ENCODE results near the gene CD300LG. TPM values are rescaled to one million over a fixed set of nuclear protein-coding genes. Genes with fewer than 3 reads are reported as not detected.
"Not testable (repeated sequence)": the region's sequence is repeated elsewhere in the genome, so short reads cannot be mapped to it uniquely, and the experiment has no call there.

Gene CD300LG, protein sequence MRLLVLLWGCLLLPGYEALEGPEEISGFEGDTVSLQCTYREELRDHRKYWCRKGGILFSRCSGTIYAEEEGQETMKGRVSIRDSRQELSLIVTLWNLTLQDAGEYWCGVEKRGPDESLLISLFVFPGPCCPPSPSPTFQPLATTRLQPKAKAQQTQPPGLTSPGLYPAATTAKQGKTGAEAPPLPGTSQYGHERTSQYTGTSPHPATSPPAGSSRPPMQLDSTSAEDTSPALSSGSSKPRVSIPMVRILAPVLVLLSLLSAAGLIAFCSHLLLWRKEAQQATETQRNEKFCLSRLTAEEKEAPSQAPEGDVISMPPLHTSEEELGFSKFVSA
- total RNA-seq (ENCODE audit: unreplicated experiment): 5.4 TPM
- long read RNA-seq, partial matches to known transcripts: 0 of 3 reads
- long read RNA-seq, other reads (novel, unspliced or antisense): 3 of 3 reads

GRCh38 chr17:43846963-43847371, at the start of gene CD300LG:
Gene CD300LG, plus strand, starts transcription at chr17:43847176. Its CDS starts 41 bp downstream, at chr17:43847217.
- H3K4me3 Mint-ChIP-seq (ENCODE audit: unreplicated experiment): no peak within 1 kb of the TSS
- no peaks in the 10 kb centered on the region for H3K9me3 Mint-ChIP-seq (ENCODE audit: unreplicated experiment)
- H3K4me1 Mint-ChIP-seq (ENCODE audit: unreplicated experiment): peaks cover 8% of the 10 kb centered on the region
- no peak within 1 kb of the TSS for H3K27ac Mint-ChIP-seq (ENCODE audit: unreplicated experiment)
- TF ChIP-seq, protein P1, sequence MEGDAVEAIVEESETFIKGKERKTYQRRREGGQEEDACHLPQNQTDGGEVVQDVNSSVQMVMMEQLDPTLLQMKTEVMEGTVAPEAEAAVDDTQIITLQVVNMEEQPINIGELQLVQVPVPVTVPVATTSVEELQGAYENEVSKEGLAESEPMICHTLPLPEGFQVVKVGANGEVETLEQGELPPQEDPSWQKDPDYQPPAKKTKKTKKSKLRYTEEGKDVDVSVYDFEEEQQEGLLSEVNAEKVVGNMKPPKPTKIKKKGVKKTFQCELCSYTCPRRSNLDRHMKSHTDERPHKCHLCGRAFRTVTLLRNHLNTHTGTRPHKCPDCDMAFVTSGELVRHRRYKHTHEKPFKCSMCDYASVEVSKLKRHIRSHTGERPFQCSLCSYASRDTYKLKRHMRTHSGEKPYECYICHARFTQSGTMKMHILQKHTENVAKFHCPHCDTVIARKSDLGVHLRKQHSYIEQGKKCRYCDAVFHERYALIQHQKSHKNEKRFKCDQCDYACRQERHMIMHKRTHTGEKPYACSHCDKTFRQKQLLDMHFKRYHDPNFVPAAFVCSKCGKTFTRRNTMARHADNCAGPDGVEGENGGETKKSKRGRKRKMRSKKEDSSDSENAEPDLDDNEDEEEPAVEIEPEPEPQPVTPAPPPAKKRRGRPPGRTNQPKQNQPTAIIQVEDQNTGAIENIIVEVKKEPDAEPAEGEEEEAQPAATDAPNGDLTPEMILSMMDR (IDR thresholded peaks at IDR 0.05; ENCODE audit: unreplicated experiment): no peak
- no peaks in the 10 kb centered on the region for H3K36me3 Mint-ChIP-seq (ENCODE audit: low read depth, unreplicated experiment)
- peaks cover 7% of the 10 kb centered on the region for H3K27me3 Mint-ChIP-seq (ENCODE audit: unreplicated experiment)
- no peak for DNase-seq (ENCODE audit: low spot score)

DNA sequence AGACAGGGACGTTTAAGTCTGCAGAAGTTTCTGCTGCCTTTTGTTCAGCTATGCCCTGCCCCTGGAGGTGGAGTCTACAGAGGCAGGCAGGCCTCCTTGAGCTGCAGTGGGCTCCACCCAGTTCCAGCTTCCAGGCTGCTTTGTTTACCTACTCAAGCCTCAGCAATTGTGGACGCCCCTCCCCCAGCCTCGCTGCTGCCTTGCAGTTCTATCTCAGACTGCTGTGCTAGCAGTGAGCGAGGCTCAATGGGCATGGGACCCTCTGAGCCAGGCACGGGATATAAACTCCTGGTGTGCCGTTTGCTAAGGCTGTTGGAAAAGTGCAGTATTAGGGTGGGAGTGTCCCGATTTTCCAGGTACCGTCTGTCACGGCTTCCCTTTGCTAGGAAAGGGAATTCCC, 49.0 kb upstream of the CD300LG start:
- not testable (repeated sequence) for H3K36me3 Mint-ChIP-seq (ENCODE audit: low read depth, unreplicated experiment); H3K27me3 Mint-ChIP-seq (ENCODE audit: unreplicated experiment); H3K9me3 Mint-ChIP-seq (ENCODE audit: unreplicated experiment); H3K4me1 Mint-ChIP-seq (ENCODE audit: unreplicated experiment); H3K4me3 Mint-ChIP-seq (ENCODE audit: unreplicated experiment); H3K27ac Mint-ChIP-seq (ENCODE audit: unreplicated experiment); DNase-seq (ENCODE audit: low spot score)

GRCh38 chr17:43799047-43799446, 47.9 kb upstream of the CD300LG start:
- Mint-ChIP-seq H3K36me3 (ENCODE audit: low read depth, unreplicated experiment) (peaks cover 4% of the 10 kb centered on the region), H3K27ac (ENCODE audit: unreplicated experiment) (no peak overlapping the region), H3K27me3 (ENCODE audit: unreplicated experiment) (no peaks in the 10 kb centered on the region), H3K4me1 (ENCODE audit: unreplicated experiment) (peaks cover 7% of the 10 kb centered on the region), H3K4me3 (ENCODE audit: unreplicated experiment) (no peak overlapping the region), H3K9me3 (ENCODE audit: unreplicated experiment) (no peaks in the 10 kb centered on the region)
- no peak for DNase-seq (ENCODE audit: low spot score)
- TF ChIP-seq, protein P1 (IDR thresholded peaks at IDR 0.05; ENCODE audit: unreplicated experiment): no peak

GRCh38 chr17:43800736-43801135, 46.2 kb upstream of the CD300LG start:
- H3K27me3 Mint-ChIP-seq (ENCODE audit: unreplicated experiment): no peaks in the 10 kb centered on the region
- peaks cover 4% of the 10 kb centered on the region for H3K36me3 Mint-ChIP-seq (ENCODE audit: low read depth, unreplicated experiment)
- no peak overlapping the region for H3K27ac Mint-ChIP-seq (ENCODE audit: unreplicated experiment)
- H3K9me3 Mint-ChIP-seq (ENCODE audit: unreplicated experiment): no peaks in the 10 kb centered on the region
- no peak overlapping the region for H3K4me3 Mint-ChIP-seq (ENCODE audit: unreplicated experiment)
- TF ChIP-seq, protein P1 (IDR thresholded peaks at IDR 0.05; ENCODE audit: unreplicated experiment): no peak
- DNase-seq (ENCODE audit: low spot score): no peak
- peaks cover 7% of the 10 kb centered on the region for H3K4me1 Mint-ChIP-seq (ENCODE audit: unreplicated experiment)

GRCh38 chr17:43801844-43802243, 45.1 kb upstream of the CD300LG start:
- TF ChIP-seq, protein P1 (IDR thresholded peaks at IDR 0.05; ENCODE audit: unreplicated experiment): no peak
- Mint-ChIP-seq H3K27ac (ENCODE audit: unreplicated experiment) (no peak overlapping the region), H3K9me3 (ENCODE audit: unreplicated experiment) (no peaks in the 10 kb centered on the region), H3K4me1 (ENCODE audit: unreplicated experiment) (peaks cover 7% of the 10 kb centered on the region), H3K36me3 (ENCODE audit: low read depth, unreplicated experiment) (peaks cover 4% of the 10 kb centered on the region), H3K27me3 (ENCODE audit: unreplicated experiment) (no peaks in the 10 kb centered on the region), H3K4me3 (ENCODE audit: unreplicated experiment) (no peak overlapping the region)
- no peak for DNase-seq (ENCODE audit: low spot score)

Measured in endothelial cell (in vitro differentiated cells).